ENCODE results near the gene CHST9.

DNA sequence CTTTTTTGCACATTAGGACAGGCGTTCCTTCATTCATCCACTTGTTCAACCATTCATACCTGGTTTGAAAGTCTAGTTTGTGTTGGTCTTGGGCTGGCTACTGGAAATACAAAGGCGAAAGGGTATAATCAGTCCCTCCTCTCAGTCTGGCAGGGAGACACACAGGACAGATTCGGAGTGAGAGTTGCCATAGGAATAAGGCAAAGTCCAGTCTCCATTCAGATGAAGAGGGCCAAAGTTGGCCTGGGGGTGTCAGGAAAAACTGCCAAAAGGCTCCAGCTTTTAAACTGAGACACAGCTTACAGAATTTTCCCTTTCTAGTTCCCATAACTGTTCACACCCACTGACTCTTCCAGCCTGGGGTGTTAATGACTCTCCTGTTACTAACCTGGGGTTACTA is 223.3 kb downstream of the CHST9 start:
- TF ChIP-seq EZH2phosphoT487 (IDR thresholded peaks at IDR 0.05; ENCODE audit: low read depth), result no peak
- TF ChIP-seq, protein P1, sequence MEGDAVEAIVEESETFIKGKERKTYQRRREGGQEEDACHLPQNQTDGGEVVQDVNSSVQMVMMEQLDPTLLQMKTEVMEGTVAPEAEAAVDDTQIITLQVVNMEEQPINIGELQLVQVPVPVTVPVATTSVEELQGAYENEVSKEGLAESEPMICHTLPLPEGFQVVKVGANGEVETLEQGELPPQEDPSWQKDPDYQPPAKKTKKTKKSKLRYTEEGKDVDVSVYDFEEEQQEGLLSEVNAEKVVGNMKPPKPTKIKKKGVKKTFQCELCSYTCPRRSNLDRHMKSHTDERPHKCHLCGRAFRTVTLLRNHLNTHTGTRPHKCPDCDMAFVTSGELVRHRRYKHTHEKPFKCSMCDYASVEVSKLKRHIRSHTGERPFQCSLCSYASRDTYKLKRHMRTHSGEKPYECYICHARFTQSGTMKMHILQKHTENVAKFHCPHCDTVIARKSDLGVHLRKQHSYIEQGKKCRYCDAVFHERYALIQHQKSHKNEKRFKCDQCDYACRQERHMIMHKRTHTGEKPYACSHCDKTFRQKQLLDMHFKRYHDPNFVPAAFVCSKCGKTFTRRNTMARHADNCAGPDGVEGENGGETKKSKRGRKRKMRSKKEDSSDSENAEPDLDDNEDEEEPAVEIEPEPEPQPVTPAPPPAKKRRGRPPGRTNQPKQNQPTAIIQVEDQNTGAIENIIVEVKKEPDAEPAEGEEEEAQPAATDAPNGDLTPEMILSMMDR (IDR thresholded peaks at IDR 0.05; ENCODE audit: low read depth, low read length), result no peak

Data from OCI-LY3 (cell line).